Measurements from ENCODE around the gene DGKI.

GRCh38 chr7:137873524-137873923, 26.8 kb upstream of the DGKI start:
- TF ChIP-seq CTCF (IDR thresholded peaks at IDR 0.05 in 4 of 5, conservative IDR thresholded peaks at IDR 0.05 in 1 of 5) (no peak), POLR2A (IDR thresholded peaks at IDR 0.05) (no peak)
